ENCODE data around the gene P4HB.

Gene P4HB

DNA sequence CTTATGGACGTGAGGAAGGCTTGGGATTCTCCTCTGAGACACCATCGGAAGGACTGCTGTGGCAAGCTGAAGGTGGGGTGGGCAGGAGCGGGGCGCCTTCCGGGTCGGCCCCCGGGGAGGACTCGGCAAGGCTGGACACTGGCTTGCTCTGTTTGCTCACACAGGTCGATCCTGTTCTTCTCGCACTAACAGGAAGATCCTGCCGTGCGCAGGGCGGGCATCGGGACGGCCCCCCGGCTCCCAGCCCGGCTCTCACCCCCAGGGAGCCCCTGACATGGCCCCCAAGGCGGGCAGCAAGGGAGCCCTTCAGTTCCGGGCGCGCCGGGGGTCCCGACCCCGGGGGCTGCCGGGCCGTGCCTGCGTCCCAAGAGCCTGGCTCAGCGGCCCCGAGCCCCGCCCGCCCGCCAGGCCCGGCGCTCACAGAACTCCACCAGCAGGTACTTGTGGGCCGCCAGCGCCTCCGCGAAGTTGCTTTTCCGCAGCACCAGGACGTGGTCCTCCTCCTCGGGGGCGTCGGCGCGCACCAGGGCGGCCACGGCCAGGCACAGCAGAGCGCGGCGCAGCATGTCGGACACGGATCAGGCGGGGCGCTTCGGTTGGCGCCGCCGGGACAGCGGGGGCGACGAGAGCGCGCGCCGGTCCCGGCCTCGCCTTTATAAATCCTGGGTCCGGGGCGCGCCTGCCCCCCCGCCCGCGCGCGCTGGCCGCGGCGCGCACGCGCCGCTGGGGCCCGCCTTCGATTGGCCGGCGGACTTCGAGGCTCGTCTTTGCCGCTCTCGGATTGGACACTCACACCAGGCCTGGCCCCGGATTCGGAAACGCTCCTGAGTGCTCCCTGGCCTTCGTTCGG, at the start of gene P4HB:
Gene P4HB (minus strand): TSS at position 630 of the 850 bp plus-strand sequence. CDS start 64 bp downstream, at position 566.
- DNase-seq (ENCODE audit: low read depth in 2 of 2): no peak

DNA sequence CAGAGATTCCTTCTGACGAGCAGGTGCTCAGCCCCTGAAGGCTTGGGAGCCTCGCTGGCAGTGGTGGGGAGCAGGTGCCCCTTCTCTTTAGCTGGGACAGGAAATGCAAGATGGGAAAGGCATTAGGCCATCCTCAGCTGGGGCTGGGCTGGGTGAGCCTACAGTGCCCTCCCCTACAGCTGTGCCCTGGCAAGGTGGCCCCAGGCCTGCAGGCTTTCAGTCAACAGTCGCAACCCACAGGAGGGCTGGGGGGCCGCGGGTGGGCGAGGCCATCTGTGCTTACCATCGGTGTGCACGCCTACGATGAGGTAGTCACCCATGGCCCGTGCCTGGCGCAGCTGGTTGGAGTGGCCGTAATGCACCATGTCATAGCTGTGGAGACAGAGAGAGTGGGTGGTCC, 48.9 kb upstream of the P4HB start:
- no peak for DNase-seq (ENCODE audit: low read depth in 2 of 2)

DNA sequence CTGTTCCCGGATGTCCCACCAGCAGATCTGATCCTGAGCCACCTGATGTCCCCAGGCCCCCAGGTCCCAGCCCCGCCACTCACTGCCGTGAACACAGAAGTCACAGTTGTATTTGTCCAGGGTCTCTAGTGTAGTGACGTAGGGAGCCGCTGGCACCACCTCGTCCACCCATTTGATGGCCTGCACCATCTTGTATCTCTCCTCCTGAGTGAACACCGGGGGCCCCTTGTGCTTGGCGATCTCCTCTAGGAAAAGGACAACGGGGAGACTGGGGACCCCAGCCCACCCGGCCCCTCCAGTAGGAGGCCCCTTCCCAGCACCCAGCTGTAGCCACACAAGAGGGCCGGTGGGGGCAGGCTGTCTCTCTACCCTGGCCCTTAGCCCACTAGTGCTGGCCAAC, 48.5 kb upstream of the P4HB start:
- no peak for DNase-seq (ENCODE audit: low read depth in 2 of 2)

DNA sequence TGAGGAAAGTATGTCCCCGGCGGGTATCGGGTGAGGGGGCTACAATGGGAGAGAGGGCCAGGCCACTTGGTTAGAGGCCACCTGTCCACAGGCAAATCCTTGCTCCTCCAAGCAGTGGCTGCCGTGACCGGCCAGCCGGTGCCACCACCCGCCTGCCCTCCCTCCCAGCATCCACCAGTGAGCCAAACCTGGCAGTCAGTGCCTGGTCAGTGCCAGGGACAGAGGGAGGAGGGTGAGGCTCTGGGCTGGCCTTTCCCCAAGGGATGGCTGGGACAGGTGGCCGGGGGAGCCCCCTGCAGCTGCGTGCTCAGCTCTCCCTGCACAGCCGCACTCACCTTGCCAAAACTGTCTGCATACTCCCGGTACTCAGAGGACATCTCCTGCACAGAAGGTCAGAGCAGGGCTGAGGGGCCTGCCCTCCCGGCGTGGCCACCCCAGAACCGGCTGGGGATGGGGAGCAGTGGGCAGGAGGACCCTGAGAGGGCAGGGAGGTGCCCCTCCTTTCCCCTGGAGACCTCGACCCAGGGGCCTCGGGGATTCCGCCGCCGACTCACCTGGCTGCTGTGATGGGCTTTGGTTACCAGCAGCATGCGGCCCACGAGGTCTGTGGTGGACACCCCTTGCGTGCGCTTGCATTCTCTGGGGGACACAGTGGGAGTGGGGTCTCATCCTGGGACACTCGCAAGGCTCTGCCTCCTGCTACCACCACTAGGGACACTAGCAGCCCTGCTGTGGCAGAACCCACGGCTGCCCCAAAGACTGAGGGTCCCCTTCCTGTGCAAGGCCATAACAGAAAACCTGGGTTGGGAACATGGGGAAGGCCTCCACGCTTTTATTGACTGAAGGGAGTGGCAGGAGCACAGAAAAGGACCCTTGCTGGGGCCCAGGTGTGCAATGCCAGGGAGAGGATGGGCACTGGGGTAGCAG, 47.1 kb upstream of the P4HB start:
- DNase-seq (ENCODE audit: low read depth in 2 of 2): no peak

DNA sequence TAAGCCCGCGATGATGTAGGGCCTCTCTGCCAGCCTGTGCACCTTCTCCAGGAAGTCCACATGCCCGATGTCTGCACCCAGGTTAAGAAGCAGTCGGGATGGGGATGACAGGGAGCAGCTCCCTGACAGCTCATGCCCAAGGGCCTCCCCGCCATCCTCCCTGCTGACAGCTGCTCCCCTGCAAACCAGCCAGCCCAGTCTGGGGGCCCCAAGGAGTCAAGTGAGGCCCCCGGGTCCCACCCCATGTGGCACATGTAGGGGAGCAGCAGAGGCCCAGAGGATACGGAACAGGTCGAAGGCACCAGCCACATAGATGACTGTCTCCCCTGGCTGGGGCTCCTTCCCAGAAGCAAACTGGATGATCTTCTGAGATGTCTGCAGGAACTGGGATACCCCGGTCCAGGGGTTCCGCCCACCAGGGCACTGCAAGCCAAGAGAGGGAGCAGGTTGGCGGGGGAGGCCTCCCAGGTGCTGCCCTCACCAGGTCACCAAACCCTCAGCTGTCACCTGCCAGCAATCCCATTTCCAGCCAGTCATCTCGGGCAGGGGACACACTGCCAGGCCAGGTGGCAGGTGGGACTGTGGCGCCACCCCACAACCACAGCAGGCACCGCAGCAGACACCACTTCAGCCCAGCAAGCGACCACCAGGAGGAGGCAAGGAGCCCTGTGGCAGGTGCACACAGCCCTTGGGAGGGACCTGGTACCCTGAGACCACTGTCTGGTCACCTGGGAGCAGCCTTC, 46.3 kb upstream of the P4HB start:
- no peak for DNase-seq (ENCODE audit: low read depth in 2 of 2)

DNA sequence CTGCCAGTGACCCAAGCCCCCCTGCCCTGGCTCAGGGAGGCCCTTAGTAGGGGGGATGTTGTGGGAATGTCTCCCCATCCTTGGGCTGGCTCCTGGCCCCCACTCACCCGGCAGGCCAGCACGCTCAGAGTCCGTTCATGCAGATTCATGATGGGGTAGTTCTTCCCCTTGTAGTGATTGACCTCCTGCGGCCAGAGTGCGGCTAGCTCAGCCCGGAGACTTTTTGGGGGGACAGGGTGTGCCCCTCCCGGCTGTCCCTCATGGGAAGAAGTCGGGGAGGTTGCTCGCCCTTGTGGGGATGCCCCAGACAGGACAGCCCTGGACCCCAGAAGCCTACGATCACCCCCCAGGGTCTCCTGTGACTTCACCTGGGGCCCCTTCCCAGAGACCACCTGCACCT, 45.7 kb upstream of the P4HB start:
- no peak for DNase-seq (ENCODE audit: low read depth in 2 of 2)

DNA sequence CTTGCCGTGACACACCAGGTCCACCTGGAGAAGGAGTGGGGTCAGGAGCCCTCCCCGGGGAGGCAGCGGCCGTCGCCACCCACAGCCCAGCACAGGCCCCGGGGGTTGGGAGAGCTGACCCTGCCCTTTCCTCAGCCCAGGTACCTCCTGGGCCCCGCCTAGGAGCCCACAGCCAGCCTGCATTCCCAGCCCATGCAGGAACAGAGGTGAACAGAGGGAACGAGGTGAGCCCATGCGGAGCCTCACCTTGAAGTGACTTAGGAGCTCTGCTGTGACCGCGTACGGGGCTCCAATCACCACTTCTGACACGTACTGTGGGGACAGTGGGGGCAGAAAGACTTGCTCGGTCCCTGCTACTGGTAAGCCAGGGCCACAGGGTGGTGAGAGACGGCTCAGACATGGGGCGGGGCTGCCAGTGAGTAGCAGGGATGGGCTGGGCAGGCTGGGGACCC, 45.1 kb upstream of the P4HB start:
- DNase-seq (ENCODE audit: low read depth in 2 of 2): no peak

DNA sequence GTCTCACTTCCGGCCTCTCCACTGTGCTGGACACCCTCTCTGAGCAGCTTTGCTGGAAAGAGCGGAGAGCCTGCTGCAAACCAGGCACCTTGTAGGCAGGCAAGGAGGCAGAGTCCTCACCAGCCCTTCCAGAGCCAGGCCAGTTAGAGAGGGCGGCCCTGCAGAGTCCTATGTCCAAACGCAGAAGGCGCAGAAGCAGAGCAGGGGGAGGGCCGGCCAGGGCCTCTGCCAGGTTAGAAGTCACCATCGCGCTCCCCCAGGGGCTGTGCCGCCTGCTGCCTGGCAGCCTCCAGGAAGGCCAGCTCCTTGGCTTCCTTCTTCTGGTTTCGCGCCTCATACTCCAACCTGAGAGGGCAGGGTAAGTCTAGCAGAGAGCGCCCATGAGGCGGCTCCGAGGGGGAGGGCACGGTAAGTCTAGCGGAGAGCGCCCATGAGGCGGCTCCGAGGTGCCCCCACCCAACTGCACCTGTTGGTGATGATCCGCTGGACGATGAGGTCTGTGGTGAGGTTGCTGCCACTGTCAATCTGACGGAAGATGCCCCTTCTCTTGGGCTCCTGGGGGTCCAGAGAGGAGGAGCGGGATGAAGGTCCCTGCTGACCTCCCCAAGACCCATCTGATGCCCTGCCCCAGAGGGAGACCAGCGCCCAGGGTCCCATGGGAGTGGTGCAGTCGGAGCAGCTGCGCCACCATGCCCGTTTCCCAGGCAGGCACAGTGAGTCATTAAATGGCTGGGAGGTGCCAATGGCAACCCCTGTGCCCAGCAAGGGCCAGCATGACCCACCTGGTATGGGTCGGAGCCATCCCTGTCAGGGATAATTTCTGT, 44.5 kb upstream of the P4HB start:
- DNase-seq (ENCODE audit: low read depth in 2 of 2): no peak

DNA sequence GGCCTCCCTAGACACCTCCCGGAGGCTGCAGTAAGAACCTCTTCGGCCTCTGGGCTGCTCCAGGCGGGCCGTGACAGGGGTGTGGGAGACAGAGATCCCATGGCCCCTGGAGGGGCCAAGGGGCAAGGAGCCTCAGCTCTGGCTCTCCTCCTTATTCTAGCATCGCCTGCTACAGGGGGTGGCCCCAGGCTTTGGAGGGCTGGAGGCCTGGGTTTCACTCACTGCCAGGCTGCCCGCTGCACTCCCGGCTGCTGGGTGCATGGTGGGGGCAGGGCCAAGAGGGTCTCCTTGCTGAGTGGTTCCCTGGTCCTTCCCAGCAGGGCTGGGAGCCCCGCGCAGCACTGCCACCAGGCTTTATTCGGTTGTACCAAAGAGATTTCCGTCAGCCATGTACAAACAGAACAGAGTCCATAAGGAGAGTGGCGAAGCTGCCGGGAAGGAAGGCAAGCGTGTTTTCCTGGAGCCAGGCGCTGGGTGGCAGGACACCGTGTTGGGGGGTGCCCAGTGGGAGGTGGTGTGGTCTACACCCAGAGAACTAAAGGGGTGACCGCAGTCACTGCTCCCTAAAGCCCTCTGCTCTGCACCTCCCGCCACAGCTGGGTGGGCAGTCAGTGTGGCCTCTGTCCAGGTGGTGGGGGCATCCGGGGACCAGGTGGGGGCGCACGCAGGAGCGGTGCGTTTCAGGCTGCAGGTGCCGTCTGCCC, 43.7 kb upstream of the P4HB start:
- DNase-seq (ENCODE audit: low read depth in 2 of 2): no peak

DNA sequence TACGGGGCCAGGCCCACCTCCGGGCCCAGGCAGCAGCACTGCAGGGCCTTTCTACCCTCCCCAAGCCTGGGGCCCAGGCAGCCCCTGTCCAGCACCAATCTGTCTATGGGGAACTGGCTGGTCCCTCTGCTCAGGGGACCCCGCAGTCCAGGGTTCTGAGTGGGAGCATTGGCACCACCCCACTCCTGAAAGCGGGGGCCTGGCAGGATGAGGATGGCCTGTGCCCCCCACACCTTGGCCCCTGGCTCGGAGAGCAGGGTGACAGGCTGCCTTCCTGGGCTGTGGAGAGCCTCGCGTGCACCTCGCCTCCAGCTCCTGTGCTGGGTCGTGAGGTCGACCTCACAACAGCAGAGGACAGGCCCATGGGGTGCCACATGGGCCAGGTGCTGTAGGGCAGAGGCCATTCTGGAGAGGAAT, 43.1 kb upstream of the P4HB start:
- DNase-seq (ENCODE audit: low read depth in 2 of 2): no peak

DNA sequence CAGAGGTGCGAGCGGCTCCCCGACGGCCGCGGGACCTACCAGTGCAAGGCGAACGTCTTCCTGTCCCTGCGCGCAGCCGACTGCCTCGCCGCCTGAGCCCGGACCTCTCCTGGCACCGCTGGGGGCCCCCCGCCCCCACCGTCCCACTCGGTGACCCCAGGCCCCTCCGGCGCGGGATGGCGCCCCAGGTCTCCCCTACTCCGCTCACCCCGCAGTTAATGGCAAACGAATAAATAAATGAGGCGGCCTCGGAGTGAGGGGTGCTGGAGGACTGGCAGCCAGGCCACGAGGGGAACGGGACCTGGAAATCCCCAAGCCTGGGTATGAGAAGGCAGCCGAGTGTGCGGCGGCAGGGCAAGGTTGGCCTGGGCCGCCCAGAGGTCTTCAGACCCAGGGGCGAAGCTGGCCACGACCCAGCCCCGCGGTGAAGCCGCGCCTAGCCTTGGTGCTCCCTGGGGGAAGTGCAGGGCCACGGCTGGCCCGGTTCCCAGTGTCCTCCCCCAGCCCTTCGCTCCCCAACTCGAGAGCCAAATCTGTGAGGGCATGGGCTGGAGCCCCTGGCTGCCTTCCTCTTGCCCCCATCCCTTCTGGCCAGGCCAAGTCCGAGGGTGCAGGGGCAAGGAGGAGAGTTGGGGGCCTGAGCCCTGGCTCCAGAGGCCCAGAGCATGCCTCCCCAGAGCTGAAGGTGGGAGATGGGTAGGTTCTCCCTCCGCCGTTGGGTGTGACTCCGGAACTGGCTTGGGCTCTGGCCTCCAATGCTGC, 42.5 kb upstream of the P4HB start:
- no peak for DNase-seq (ENCODE audit: low read depth in 2 of 2)

DNA sequence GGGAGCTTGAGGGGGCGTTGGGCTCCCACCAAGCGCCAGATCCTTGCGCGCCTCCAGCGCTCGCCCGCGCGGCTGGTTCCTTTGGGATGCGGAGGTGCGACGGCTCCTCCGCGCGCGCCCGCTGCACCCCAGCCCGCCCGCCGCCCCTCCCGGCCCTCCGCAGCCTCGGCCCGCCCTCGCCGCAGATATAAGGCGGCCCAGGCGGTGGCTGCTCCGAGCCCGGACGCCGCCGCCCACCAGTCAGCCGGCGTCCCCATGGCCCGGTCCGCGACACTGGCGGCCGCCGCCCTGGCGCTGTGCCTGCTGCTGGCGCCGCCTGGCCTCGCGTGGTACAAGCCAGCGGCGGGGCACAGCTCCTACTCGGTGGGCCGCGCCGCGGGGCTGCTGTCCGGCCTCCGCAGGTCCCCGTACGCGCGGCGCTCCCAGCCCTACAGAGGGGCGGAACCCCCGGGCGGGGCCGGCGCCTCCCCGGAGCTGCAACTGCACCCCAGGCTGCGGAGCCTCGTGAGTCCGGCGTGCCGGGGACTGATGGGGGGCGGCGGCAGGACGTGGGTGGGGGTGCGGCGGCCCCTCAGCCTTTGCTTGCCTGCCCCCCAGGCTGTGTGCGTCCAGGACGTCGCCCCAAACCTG, 41.8 kb upstream of the P4HB start, which contains the start of gene NPB:
Gene NPB (plus strand): TSS at position 216 of the 630 bp plus-strand sequence. CDS start 40 bp downstream, at position 256.
- DNase-seq (ENCODE audit: low read depth in 2 of 2): no peak

DNA sequence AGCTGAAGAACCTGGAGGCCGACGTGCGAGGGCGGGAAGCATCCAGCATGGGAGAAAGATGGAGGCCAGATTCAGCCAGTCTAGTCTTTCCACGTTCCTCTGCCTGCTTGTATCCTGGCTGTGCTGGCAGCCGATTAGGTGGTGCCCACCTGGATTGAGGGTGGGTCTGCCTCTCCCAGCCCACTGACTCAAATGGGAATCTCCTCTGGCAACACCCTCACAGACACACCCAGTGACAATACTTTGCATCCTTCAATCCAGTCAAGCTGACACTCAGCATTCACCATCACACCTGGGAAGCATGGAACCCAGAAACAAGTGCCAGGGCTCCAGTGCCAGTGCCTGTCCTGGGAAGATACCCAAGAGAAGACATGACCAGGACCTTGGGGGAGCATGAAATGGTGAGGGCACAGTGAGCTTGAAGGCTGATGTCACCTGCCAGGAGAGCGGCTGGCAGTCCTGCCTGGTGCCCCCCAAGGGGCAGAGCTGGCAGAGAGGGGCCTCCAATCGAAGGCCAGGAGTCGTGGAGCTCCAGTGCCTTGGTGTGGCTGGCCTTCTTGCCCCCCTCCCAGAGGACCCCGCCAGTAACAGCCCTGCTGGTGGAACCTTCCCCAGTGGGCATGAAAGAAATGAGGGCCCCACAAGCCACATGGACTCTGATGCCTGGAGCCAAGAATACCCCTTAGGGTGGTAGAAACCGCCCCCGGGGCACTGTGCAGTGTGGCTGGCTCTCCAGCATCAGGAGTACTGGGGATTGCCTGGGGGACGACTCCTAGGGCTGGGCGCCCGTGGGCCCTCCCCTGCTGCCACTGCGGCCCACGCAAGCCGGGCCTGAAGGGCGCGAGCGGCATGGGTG, 41.1 kb upstream of the P4HB start:
- DNase-seq (ENCODE audit: low read depth in 2 of 2): no peak

DNA sequence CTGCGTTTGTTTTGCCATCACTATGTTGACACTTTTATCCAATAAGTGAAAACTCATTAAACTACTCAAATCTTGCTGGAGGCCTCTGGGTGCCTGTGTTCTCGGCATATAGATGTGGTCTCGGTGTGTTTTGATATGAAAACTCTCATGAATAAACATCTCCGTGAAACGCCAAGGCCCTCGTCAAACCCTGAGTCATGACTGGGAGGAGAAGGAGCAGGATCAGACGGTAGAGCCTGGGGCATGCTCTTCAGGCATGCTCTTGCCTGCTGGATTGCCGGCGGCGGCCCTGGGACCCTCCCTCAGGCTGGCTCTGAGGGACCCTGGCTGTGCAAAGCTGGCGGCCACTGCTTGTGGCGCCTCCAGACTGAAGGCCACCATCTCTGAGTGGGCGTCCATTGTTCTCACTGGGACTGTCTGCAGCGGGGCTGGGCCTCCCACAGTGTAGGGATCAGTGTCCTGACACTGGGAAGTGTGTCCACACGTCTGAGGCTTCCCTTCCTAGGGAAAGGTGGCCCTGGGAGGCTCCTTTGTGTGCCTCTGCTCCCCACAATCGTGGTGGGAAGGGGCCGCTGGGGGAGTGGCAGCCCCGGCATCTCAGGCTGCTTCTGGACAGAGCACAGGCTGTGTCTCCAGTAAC, 40.0 kb upstream of the P4HB start:
- DNase-seq (ENCODE audit: low read depth in 2 of 2): no peak

DNA sequence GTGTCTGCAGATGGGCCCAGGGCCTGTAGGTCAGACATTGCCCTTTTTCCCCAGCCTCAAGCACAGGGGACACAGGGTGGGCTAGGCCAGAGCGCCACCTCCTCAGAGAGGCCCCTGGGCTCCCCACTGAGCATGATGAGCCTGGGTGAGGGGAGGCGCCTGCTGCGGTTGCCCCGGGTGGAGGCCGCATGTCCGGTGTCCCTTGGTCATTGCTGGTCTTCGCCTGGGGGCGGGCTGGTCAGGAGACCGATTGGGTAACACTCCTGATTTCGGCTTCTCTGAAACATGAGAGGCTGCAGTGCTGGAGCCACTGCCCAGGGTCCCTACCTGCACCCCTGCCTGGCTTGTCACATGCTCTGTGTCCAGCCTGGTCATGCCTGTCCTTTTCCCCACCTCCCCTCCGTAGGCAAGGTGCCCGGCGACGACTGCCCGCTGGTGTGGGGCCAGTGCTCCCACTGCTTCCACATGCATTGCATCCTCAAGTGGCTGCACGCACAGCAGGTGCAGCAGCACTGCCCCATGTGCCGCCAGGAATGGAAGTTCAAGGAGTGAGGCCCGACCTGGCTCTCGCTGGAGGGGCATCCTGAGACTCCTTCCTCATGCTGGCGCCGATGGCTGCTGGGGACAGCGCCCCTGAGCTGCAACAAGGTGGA, 39.3 kb upstream of the P4HB start:
- DNase-seq (ENCODE audit: low read depth in 2 of 2): no peak

DNA sequence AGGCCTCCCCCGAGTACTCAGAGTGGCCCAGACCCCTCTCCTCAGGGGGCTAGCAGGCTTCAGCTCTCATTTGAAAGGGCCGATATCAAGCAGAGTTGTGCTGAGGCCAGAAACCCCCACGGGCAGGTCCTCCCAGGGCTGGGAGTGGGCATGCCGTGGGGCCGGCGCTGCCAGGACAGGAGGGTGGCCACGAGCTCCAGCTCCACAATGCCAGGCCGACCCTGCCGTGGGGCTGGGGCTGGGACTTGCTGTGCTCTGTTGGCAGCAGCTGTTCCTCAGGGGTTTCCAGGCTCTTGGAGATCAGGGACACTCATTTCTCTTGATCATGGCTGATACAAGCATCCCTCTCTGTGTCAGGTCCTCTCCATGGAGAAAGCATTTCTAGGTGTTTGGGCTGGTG, 38.5 kb upstream of the P4HB start:
- no peak for DNase-seq (ENCODE audit: low read depth in 2 of 2)

Measured in stimulated activated CD8-positive, alpha-beta memory T cell treated with anti-CD3 and anti-CD28 coated beads, Interleukin-2, amount 100 ng/mL, for 1 hour (primary cell).